ENCODE data around the gene SEMA6B.

DNA sequence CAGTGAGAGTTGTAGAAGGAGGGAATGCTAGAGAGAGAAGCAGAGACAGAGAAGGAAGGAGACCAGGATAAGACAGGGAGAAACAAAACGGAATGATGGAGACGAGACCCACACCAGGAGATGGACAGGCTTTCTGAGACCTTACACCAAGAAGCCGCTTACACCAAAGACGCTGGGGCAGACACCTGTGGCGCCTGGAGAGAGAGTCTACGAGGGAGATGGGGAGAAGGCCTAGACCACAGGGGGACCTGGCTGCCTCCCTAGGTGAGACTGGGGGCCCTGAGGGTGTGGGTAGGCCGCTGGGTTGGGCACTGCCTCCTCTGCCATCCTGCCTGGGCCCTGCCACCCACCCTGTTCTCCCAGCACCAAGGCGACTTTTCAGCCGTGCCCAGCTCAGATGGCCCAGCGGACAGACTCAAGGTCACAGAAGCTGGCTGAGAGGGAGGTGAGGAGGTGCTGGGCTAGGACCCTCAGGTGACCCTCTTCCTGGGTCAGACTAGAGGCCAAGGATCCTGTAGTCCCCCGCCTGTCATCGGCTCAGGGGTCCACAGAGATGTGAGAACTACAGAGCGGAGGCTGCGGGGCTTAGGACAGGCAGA, 29.5 kb downstream of the SEMA6B start:
- TF ChIP-seq CTCF (IDR thresholded peaks at IDR 0.05): no peak
- TF ChIP-seq POLR2A (IDR thresholded peaks at IDR 0.05): no peak
